Upper lobe of right lung (tissue), 1 donor: Measurements from ENCODE around the gene SIRT2. TPM values are rescaled to one million over a fixed set of nuclear protein-coding genes. Genes with fewer than 3 reads are reported as not detected.
"Not testable (repeated sequence)": the region's sequence is repeated elsewhere in the genome, so short reads cannot be mapped to it uniquely, and the experiment has no call there.

Experiments
- ATAC-seq: fragments of 200-7000 bp; cut with Tn5 transposase; one replicate; pipeline ENCODE4 v1.9.1; 2020; ENCODE audit warnings: mild to moderate bottlenecking, moderate library complexity
- DNase-seq: peaks from one replicate; pipeline ENCODE4 v3.0.0-alpha.2; 2020
- H3K27ac ChIP-seq: fragments of 200-600 bp; one replicate; pipeline ENCODE4 v1.8.0; 2022
- H3K27me3 ChIP-seq: fragments of 200-600 bp; one replicate; pipeline ENCODE4 v1.8.0; 2022; ENCODE audit warnings: mild to moderate bottlenecking
- H3K36me3 ChIP-seq: fragments of 200-600 bp; one replicate; pipeline ENCODE4 v1.8.0; 2022
- H3K4me1 ChIP-seq: fragments of 200-600 bp; one replicate; pipeline ENCODE4 v1.8.0; 2022
- H3K4me3 ChIP-seq: fragments of 200-600 bp; one replicate; pipeline ENCODE4 v1.8.0; 2022; ENCODE audit warnings: mild to moderate bottlenecking
- H3K9me3 ChIP-seq: fragments of 200-600 bp; one replicate; pipeline ENCODE4 v1.8.0; 2022
- CTCF ChIP-seq: fragments of 200-600 bp; IDR thresholded peaks from one replicate; pipeline ENCODE4 v1.8.0; 2022; ENCODE audit warnings: antibody characterized with exemption
- intact Hi-C: fragments of 100-400 bp; cut with DNase I; formaldehyde crosslinking; loops from one replicate; pipeline ENCODE4 v1.11.0; 2022
- total RNA-seq: library from RNA; stranded (reverse); fragmentation: NEBNext Ultra II Directional; extraction: Animal tissue kit (Norgen Biotek cat#: 25700); gene quantifications from one replicate; pipeline ENCODE4 v1.2.1, GENCODE V29; 2021
- donor health status: DM: no; HTN: yes; CAD: no; lungs with severe emphysema.

Gene SIRT2
- total RNA-seq, 1 donor from 2014 or later, result 59.2 TPM

- Histone ChIP-seq H3K27me3 (no peaks in the 10 kb centered on the region), H3K9me3 (no peaks in the 10 kb centered on the region), H3K27ac (no peak overlapping the region), H3K4me3 (no peak overlapping the region), H3K4me1 (no peaks in the 10 kb centered on the region), H3K36me3 (peaks cover 43% of the 10 kb centered on the region)
- no peak for TF ChIP-seq CTCF
- DNase-seq, result no peak
- intact Hi-C loops, result no loop called here
- no peak for ATAC-seq
Observed at GRCh38 chr19:38888876-38889275, 10.5 kb downstream of the SIRT2 start.

DNA sequence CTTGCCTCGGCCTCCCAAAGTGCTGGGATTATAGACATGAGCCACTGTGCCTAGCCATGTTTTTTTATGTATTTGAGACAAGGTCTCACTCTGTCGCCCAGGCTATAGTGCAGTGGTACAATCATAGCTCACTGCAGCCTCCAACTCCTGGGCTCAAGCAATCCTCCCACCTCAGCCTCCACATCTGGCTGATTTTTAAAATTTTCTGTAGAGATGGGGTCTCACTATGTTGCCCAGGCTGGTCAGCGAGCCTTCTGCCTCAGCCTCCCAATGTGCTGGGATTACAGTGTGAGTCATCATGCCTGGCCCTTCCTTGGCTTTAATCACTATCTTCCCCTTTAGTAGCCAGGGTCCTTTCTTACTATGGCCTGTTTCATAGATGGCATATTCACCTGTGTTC, 14.7 kb downstream of the SIRT2 start:
- H3K4me3 ChIP-seq, H3K9me3 ChIP-seq, H3K27ac ChIP-seq, DNase-seq, intact Hi-C loops, ATAC-seq, H3K4me1 ChIP-seq, H3K27me3 ChIP-seq: not testable (repeated sequence)
- H3K36me3 ChIP-seq, result peaks cover 46% of the 10 kb centered on the region

DNA sequence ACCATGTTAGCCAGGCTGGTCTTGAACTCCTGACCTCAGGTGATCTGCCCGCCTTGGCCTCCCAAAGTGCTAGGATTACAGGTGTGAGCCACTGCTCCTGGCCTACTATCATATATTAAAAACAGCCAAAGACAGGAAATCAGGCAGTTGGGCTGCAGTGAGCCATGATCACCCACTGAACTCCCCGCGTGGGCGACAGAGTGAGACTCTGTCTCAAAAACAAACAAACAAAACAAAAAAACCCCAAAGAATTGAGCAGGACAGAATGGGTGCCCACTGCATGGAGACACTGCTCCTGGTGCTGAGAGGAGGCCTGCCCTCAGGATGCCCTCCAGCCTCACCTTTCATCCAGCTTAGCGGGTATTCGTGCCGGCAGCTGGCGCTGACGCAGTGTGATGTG, 16.1 kb downstream of the SIRT2 start:
- peaks cover 6% of the 10 kb centered on the region for H3K4me1 ChIP-seq
- H3K4me3 ChIP-seq, result no peak overlapping the region
- no peak for TF ChIP-seq CTCF
- no peaks in the 10 kb centered on the region for H3K9me3 ChIP-seq
- peaks cover 32% of the 10 kb centered on the region for H3K36me3 ChIP-seq
- H3K27me3 ChIP-seq, result no peaks in the 10 kb centered on the region
- ATAC-seq (no peak), DNase-seq (no peak)
- intact Hi-C loops, result no loop called here
- H3K27ac ChIP-seq, result no peak overlapping the region

DNA sequence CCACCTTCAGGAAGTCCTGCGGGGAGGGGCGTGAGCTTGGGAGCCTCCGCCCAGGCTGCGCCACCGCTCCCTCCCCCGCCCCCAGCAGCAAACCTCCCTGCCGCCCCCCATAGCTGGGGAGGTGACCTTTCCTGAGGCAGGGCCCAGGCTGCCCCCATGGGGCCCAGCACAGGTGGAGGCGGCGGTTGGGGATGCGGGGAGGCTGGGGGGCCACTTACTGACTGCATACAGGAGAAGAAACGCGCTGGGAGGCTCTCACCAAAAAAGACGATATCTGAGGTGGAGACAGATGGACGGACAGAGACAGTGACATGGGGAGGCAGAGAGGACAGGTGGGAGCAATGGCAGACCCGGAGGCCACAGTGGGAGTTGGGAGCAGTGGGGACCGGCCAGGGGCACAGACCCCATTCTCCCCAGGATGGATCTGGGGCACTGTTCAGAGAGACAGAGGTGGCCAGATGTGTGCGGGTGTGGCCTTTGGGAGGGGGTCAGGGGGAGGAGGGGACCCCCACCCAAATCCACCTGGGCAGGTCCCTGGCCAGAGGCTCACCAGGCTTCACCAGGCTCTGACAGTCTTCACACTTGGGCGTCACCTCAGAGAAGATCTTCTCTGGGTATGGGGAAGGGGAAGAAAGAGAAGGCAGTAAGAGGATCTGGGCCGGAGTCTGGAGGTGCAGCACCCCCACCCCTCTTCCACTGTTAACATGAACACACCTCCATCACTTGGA, 18.4 kb downstream of the SIRT2 start:
- DNase-seq (no peak), ATAC-seq (no peak)
- no peak for TF ChIP-seq CTCF
- intact Hi-C loops, result no loop called here
- no peak overlapping the region for H3K27ac ChIP-seq
- no peak overlapping the region for H3K4me3 ChIP-seq
- H3K9me3 ChIP-seq, result no peaks in the 10 kb centered on the region
- H3K27me3 ChIP-seq, result no peaks in the 10 kb centered on the region
- peaks cover 20% of the 10 kb centered on the region for H3K4me1 ChIP-seq
- H3K36me3 ChIP-seq, result peaks cover 31% of the 10 kb centered on the region

DNA sequence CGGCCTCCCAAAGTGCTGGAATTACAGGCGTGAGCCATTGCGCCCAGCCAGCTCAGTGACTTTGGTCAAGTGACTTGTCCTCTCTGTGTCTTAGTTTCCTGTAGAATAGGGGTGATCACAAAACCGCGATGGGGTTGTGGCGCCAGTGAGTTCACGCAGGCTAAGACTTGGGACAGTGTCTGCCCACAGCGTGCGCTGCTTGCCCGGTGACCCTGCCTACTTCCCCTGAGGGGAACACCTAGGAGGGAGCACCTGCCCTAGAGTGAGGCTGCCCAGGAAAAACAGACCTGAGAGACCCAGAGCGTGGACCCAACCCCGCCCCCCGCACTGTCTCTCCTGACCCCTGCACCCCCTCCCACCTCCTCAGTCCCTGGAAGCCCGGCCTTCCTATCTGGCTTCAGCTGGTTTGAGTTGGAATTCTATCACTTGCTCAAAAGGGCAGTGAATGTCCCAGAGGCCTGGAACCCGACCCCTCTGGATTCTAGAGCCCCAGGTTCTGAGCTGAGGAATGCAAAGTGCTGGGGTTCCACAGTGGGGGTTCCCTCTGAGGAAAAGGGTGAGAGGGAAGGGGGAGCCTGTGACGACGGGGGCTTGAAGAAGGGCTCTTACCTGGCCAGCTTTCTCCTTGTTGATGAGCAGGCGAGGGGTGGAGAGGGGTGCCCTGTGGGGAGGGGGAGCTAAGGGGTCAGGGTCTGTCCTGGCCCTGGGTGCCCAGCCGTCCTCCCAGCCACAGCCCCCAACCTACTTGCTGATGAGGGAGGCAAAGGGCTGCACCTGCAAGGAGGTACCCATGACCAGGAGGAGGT, 19.1 kb downstream of the SIRT2 start:
- DNase-seq, result no peak
- intact Hi-C loops, result no loop called here

More for the DNA sequence above, 19.1 kb downstream of the SIRT2 start:
- Histone ChIP-seq H3K9me3 (no peaks in the 10 kb centered on the region), H3K36me3 (peaks cover 31% of the 10 kb centered on the region), H3K4me1 (peaks cover 20% of the 10 kb centered on the region), H3K27me3 (no peaks in the 10 kb centered on the region), H3K4me3 (no peak overlapping the region), H3K27ac (no peak overlapping the region)
- ATAC-seq, result no peak
- TF ChIP-seq CTCF, result no peak
